K562 (cell line): ENCODE data around the gene GABPB2. TPM values are rescaled to one million over a fixed set of nuclear protein-coding genes. Genes with fewer than 3 reads are reported as not detected.

Source experiments
- BRCA1 ChIP-seq, 2 experiments: fragments of 450-650 bp in 1 of 2; sonication (generic) in 1 of 2; formaldehyde crosslinking in 1 of 2; IDR thresholded peaks; 2 replicates each; pipeline versions ENCODE4 v1.5.0 to v1.6.1; 2017 to 2020; ENCODE audit warnings: mild to moderate bottlenecking in 1 of 2, missing genetic modification reagents in 1 of 2
- CBFA2T2 ChIP-seq: fragments of 450-650 bp; conservative IDR thresholded peaks from 2 replicates; pipeline ENCODE4 v1.6.1; 2017; ENCODE audit warnings: mild to moderate bottlenecking
- CEBPZ ChIP-seq: fragments of 150-350 bp; IDR thresholded peaks from 2 replicates; pipeline ENCODE4 v1.6.1; 2014; ENCODE audit warnings: low read depth, mild to moderate bottlenecking, low read length, borderline replicate concordance
- HCFC1 ChIP-seq: IDR thresholded peaks from 2 replicates; pipeline ENCODE4 v1.6.1; 2012; ENCODE audit warnings: low read depth, low read length, improper control_type of control experiment
- NFRKB ChIP-seq: fragments of 450-650 bp; IDR thresholded peaks from 2 replicates; pipeline ENCODE4 v1.6.1; 2016; ENCODE audit warnings: low read depth
- PHB2 ChIP-seq: fragments of 450-650 bp; IDR thresholded peaks from 2 replicates; pipeline ENCODE4 v1.6.1; 2017; ENCODE audit warnings: low read depth
- POLR2H ChIP-seq: IDR thresholded peaks from 2 replicates; pipeline ENCODE4 v1.6.1; 2016; ENCODE audit warnings: missing genetic modification characterization, low read depth, mild to moderate bottlenecking, control low read depth, missing compliant biosample characterization, moderate library complexity
- RAD21 ChIP-seq, 2 experiments: fragments of 250-450 bp in 1 of 2; fragments of 450-650 bp in 1 of 2; sonication (Bioruptor Pico) in 1 of 2; formaldehyde crosslinking in 1 of 2; IDR thresholded peaks in 1 of 2; conservative IDR thresholded peaks in 1 of 2; 2 replicates each; pipeline versions ENCODE4 v1.4.0 to v1.8.0; 2020 to 2022; ENCODE audit warnings: mild to moderate bottlenecking in 2 of 2, moderate library complexity in 1 of 2
- SMARCA5 ChIP-seq: fragments of 450-650 bp; IDR thresholded peaks from 2 replicates; pipeline ENCODE4 v1.6.1; 2016
- TCF15 ChIP-seq: fragments of 250-450 bp; sonication (Bioruptor Pico); IDR thresholded peaks from 2 replicates; pipeline ENCODE4 v1.8.0; 2022; ENCODE audit warnings: moderate library complexity, mild to moderate bottlenecking, inconsistent platforms
- TFAM ChIP-seq: fragments of 250-450 bp; sonication (Bioruptor Pico); conservative IDR thresholded peaks from 2 replicates; pipeline ENCODE4 v1.5.0; 2021; ENCODE audit warnings: mild to moderate bottlenecking, moderate library complexity
- YBX1 ChIP-seq: fragments of 450-650 bp; IDR thresholded peaks from 2 replicates; pipeline ENCODE4 v1.7.1; 2016; ENCODE audit warnings: mild to moderate bottlenecking
- polyA plus RNA-seq, 8 experiments: library from polyadenylated mRNA; depleted of rRNA in 4 of 8; stranded (reverse) in 5 of 8; unstranded in 3 of 8; fragments of >200 nt; fragmentation: Nextera tagmentation in 2 of 8; fragmentation: Illumina TruSeq in 1 of 8; extraction: Ambion mirVana in 2 of 8; extraction: Trizol in 1 of 8; gene quantifications; 2 replicates each; pipeline versions ENCODE4 v1.2.1 to v1.2.3, GENCODE V29; 2011 to 2014; ENCODE audit warnings: inconsistent platforms in 1 of 8, missing spikeins in 1 of 8
- total RNA-seq, 7 experiments: library from RNA; depleted of rRNA in 6 of 7; stranded (reverse); fragments of >200 nt in 6 of 7; fragmentation: Illumina TruSeq in 2 of 7; extraction: Trizol in 2 of 7; gene quantifications; 2 replicates each; pipeline versions ENCODE4 v1.2.1 to v1.2.3, GENCODE V29; 2011 to 2021; ENCODE audit warnings: low replicate concordance in 1 of 7
- TF ChIP-seq, protein P1 (sequence below): IDR thresholded peaks from 2 replicates; pipeline ENCODE4 v1.6.1; 2011; ENCODE audit warnings: borderline replicate concordance, low read depth, mild to moderate bottlenecking, moderate library complexity, low read length; ENCODE audit not compliant: insufficient read depth, poor library complexity, severe bottlenecking
- TF ChIP-seq, protein P2 (sequence below): fragments of 450-650 bp; formaldehyde crosslinking; conservative IDR thresholded peaks from 2 replicates; pipeline ENCODE4 v1.4.0; 2022; ENCODE audit warnings: mild to moderate bottlenecking, missing genetic modification characterization
- TF ChIP-seq, protein P3 (sequence below), 2 experiments: fragments of 200-800 bp in 1 of 2; sonication (Bioruptor generic) in 1 of 2; sonication (generic) in 1 of 2; formaldehyde crosslinking in 1 of 2; IDR thresholded peaks in 1 of 2; conservative IDR thresholded peaks in 1 of 2; 2 replicates each; pipeline versions ENCODE4 v1.5.0 to v1.6.1; 2016 to 2020; ENCODE audit warnings: missing compliant biosample characterization in 1 of 2, missing genetic modification characterization in 1 of 2, missing genetic modification reagents in 1 of 2

Gene GABPB2
- total and polyA plus RNA-seq, 9 of the 15 experiments (the other 6 are each of a cell fraction or from before 2014, with no cell fraction given): 2.2 to 13.3 (median 6.1) TPM

GRCh38 chr1:151059109-151060006 is 11.2 kb upstream of the GABPB2 start, which contains the start of gene CDC42SE1 (continued):
- TF ChIP-seq, protein P1, sequence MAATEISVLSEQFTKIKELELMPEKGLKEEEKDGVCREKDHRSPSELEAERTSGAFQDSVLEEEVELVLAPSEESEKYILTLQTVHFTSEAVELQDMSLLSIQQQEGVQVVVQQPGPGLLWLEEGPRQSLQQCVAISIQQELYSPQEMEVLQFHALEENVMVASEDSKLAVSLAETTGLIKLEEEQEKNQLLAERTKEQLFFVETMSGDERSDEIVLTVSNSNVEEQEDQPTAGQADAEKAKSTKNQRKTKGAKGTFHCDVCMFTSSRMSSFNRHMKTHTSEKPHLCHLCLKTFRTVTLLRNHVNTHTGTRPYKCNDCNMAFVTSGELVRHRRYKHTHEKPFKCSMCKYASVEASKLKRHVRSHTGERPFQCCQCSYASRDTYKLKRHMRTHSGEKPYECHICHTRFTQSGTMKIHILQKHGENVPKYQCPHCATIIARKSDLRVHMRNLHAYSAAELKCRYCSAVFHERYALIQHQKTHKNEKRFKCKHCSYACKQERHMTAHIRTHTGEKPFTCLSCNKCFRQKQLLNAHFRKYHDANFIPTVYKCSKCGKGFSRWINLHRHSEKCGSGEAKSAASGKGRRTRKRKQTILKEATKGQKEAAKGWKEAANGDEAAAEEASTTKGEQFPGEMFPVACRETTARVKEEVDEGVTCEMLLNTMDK: peak; percentile 75
- no peak for TF ChIP-seq BRCA1 (IDR thresholded peaks at IDR 0.05)
- TF ChIP-seq BRCA1 (CRISPR knock-in tag; IDR thresholded peaks at IDR 0.05): no peak
- TF ChIP-seq PHB2: no peak
- TF ChIP-seq SMARCA5: no peak
- TF ChIP-seq, protein P2, sequence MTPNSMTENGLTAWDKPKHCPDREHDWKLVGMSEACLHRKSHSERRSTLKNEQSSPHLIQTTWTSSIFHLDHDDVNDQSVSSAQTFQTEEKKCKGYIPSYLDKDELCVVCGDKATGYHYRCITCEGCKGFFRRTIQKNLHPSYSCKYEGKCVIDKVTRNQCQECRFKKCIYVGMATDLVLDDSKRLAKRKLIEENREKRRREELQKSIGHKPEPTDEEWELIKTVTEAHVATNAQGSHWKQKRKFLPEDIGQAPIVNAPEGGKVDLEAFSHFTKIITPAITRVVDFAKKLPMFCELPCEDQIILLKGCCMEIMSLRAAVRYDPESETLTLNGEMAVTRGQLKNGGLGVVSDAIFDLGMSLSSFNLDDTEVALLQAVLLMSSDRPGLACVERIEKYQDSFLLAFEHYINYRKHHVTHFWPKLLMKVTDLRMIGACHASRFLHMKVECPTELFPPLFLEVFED: no peak
- TF ChIP-seq TCF15 (CRISPR knock-in tag): no peak
- TF ChIP-seq, protein P3, sequence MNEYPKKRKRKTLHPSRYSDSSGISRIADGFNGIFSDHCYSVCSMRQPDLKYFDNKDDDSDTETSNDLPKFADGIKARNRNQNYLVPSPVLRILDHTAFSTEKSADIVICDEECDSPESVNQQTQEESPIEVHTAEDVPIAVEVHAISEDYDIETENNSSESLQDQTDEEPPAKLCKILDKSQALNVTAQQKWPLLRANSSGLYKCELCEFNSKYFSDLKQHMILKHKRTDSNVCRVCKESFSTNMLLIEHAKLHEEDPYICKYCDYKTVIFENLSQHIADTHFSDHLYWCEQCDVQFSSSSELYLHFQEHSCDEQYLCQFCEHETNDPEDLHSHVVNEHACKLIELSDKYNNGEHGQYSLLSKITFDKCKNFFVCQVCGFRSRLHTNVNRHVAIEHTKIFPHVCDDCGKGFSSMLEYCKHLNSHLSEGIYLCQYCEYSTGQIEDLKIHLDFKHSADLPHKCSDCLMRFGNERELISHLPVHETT (CRISPR knock-in tag; conservative IDR thresholded peaks at IDR 0.05 in 1 of 2, IDR thresholded peaks at IDR 0.05 in 1 of 2): peak in 1 of 2 experiments; percentile 65; a peak in 1 of 4 replicates
- TF ChIP-seq POLR2H (tag): no peak
- TF ChIP-seq HCFC1: peak; percentile 60; the same call in 1 of the 2 replicates
- peak; percentile 45 to 59 for TF ChIP-seq RAD21 (CRISPR knock-in tag; conservative IDR thresholded peaks at IDR 0.05 in 1 of 2, IDR thresholded peaks at IDR 0.05 in 1 of 2)
- TF ChIP-seq NFRKB: no peak
- no peak for TF ChIP-seq CEBPZ
- no peak; the same call in 1 of the 2 replicates for TF ChIP-seq CBFA2T2
- TF ChIP-seq YBX1: no peak
- no peak for TF ChIP-seq TFAM (CRISPR knock-in tag)
